Liver (tissue), 9 donors: ENCODE results near the gene IRF4. TPM values are rescaled to one million over a fixed set of nuclear protein-coding genes. Genes with fewer than 3 reads are reported as not detected.

Source experiments
- DNase-seq: peaks from one replicate; pipeline ENCODE4 v3.0.0-alpha.2; 2017; ENCODE audit warnings: low spot score
- H3K27ac ChIP-seq, 2 donors: one replicate each; pipeline ENCODE4 v1.7.0; 2013; ENCODE audit warnings: inconsistent platforms in 2 of 2, low read length in 2 of 2, control low read depth in 1 of 2, low read depth in 1 of 2, mild to moderate bottlenecking in 1 of 2
- H3K27me3 ChIP-seq, 4 donors: one replicate each; pipeline versions ENCODE4 v1.6.1 to v1.7.0; 2013; ENCODE audit warnings: low read length in 3 of 4, inconsistent platforms in 1 of 4, mild to moderate bottlenecking in 1 of 4, moderate library complexity in 1 of 4; ENCODE audit not compliant: control insufficient read depth in 4 of 4, insufficient read depth in 4 of 4
- H3K36me3 ChIP-seq, 4 donors: one replicate each; pipeline versions ENCODE4 v1.6.1 to v1.7.0; 2013; ENCODE audit warnings: low read length in 3 of 4, mild to moderate bottlenecking in 3 of 4, low read depth in 1 of 4, moderate library complexity in 1 of 4; ENCODE audit not compliant: control insufficient read depth in 4 of 4, insufficient read depth in 3 of 4
- H3K4me1 ChIP-seq, 4 donors: one replicate each; pipeline versions ENCODE4 v1.6.1 to v1.7.0; 2013; ENCODE audit warnings: low read length in 3 of 4, mild to moderate bottlenecking in 3 of 4, moderate library complexity in 1 of 4; ENCODE audit not compliant: control insufficient read depth in 4 of 4, insufficient read depth in 4 of 4
- H3K4me3 ChIP-seq, 3 donors: one replicate each; pipeline versions ENCODE4 v1.6.1 to v1.7.0; 2013; ENCODE audit warnings: low read length in 3 of 3, control low read depth in 1 of 3, low read depth in 1 of 3, mild to moderate bottlenecking in 1 of 3
- H3K9ac ChIP-seq, 2 donors: one replicate each; pipeline ENCODE4 v1.7.0; 2013; ENCODE audit warnings: low read length in 2 of 2, mild to moderate bottlenecking in 2 of 2, moderate library complexity in 2 of 2, control low read depth in 1 of 2, low read depth in 1 of 2
- H3K9me3 ChIP-seq, 4 donors: one replicate each; pipeline versions ENCODE4 v1.6.1 to v1.7.0; 2013; ENCODE audit warnings: low read length in 3 of 4; ENCODE audit not compliant: control insufficient read depth in 4 of 4
- ATF3 ChIP-seq: IDR thresholded peaks from 2 replicates; pipeline ENCODE4 v1.6.1; 2016; ENCODE audit warnings: antibody characterized with exemption
- CTCF ChIP-seq: fragments of 150-350 bp; IDR thresholded peaks from 2 replicates; pipeline ENCODE4 v1.5.1; 2017; ENCODE audit warnings: improper control_type of control experiment, low read depth, low read length; ENCODE audit not compliant: missing input control
- EGR1 ChIP-seq, 2 donors: IDR thresholded peaks; 2 replicates each; pipeline ENCODE4 v1.6.1; 2016 to 2018; ENCODE audit warnings: antibody characterized with exemption in 2 of 2, low read depth in 2 of 2
- FOXA2 ChIP-seq: IDR thresholded peaks from 2 replicates; pipeline ENCODE4 v1.6.1; 2016; ENCODE audit warnings: antibody characterized with exemption
- GABPA ChIP-seq, 2 donors: IDR thresholded peaks in 1 of 2; conservative IDR thresholded peaks in 1 of 2; 2 replicates each; pipeline ENCODE4 v1.6.1; 2016; ENCODE audit warnings: antibody characterized with exemption in 2 of 2, mild to moderate bottlenecking in 1 of 2, moderate library complexity in 1 of 2
- HNF4A ChIP-seq, 2 donors: conservative IDR thresholded peaks; 2 replicates each; pipeline ENCODE4 v1.6.1; 2016; ENCODE audit warnings: antibody characterized with exemption in 2 of 2, mild to moderate bottlenecking in 2 of 2
- HNF4G ChIP-seq: IDR thresholded peaks from 2 replicates; pipeline ENCODE4 v1.6.1; 2016; ENCODE audit warnings: antibody characterized with exemption
- JUND ChIP-seq, 2 donors: IDR thresholded peaks; 2 replicates each; pipeline ENCODE4 v1.6.1; 2016; ENCODE audit warnings: antibody characterized with exemption in 2 of 2
- NR2F2 ChIP-seq: IDR thresholded peaks from 2 replicates; pipeline ENCODE4 v1.6.1; 2016; ENCODE audit warnings: antibody characterized with exemption
- RAD21 ChIP-seq, 2 donors: IDR thresholded peaks; 2 replicates each; pipeline ENCODE4 v1.6.1; 2016; ENCODE audit warnings: antibody characterized with exemption in 2 of 2, mild to moderate bottlenecking in 2 of 2
- REST ChIP-seq: IDR thresholded peaks from 2 replicates; pipeline ENCODE4 v1.6.1; 2016; ENCODE audit warnings: antibody characterized with exemption, mild to moderate bottlenecking
- RXRA ChIP-seq, 2 donors: IDR thresholded peaks; 2 replicates each; pipeline ENCODE4 v1.6.1; 2017 to 2018; ENCODE audit warnings: antibody characterized with exemption in 2 of 2, mild to moderate bottlenecking in 1 of 2
- TAF1 ChIP-seq: conservative IDR thresholded peaks from 2 replicates; pipeline ENCODE4 v1.6.1; 2016; ENCODE audit warnings: antibody characterized with exemption, mild to moderate bottlenecking
- YY1 ChIP-seq: IDR thresholded peaks from 2 replicates; pipeline ENCODE4 v1.6.1; 2016; ENCODE audit warnings: antibody characterized with exemption, mild to moderate bottlenecking
- ZBTB33 ChIP-seq: IDR thresholded peaks from 2 replicates; pipeline ENCODE4 v1.6.1; 2016; ENCODE audit warnings: antibody characterized with exemption
- WGBS: extraction: QIAGEN DNeasy Blood & Tissue Kit; methylation state at CpG from one replicate; pipeline ENCODE4 v1.1.7; 2013; 5-methylcytosine and 5-hydroxymethylcytosine counted together
- polyA plus RNA-seq, 2 donors: library from polyadenylated mRNA; stranded (reverse) in 1 of 2; unstranded in 1 of 2; fragments of 200-250 nt in 1 of 2; fragments of >200 nt in 1 of 2; fragmentation: Nextera tagmentation in 1 of 2; extraction: Ambion mirVana in 1 of 2; gene quantifications; one replicate each; pipeline versions ENCODE4 v1.2.1 to v1.2.3, GENCODE V29; 2013 to 2015
- total RNA-seq, 2 donors: library from RNA; depleted of rRNA; stranded (reverse); fragments of >200 nt; gene quantifications; one replicate each; pipeline ENCODE4 v1.2.3, GENCODE V29; 2014
- donor health status: healthy.
- donor health status: healthy.
- donor health status: healthy.
- donor health status: healthy.
- donor health status: healthy.

Gene IRF4
- total and polyA plus RNA-seq, 4 donors: 0.68 to 1.6 (median 1.1) TPM

- no peak overlapping the region for H3K4me3 ChIP-seq
- no peaks in the 10 kb centered on the region for H3K27me3 ChIP-seq
- no peak overlapping the region for H3K9ac ChIP-seq
- H3K9me3 ChIP-seq: no peaks in the 10 kb centered on the region
- no peak for DNase-seq
- TF ChIP-seq YY1: no peak
- TF ChIP-seq ZBTB33: no peak
- TF ChIP-seq JUND (IDR thresholded peaks at IDR 0.05): no peak
- no peak for TF ChIP-seq REST
- TF ChIP-seq FOXA2: no peak
- TF ChIP-seq HNF4G: no peak
- no peak for TF ChIP-seq TAF1
- TF ChIP-seq NR2F2: no peak
- no peak for TF ChIP-seq RXRA (IDR thresholded peaks at IDR 0.05)
- no peak for TF ChIP-seq GABPA (IDR thresholded peaks at IDR 0.05 in 1 of 2, conservative IDR thresholded peaks at IDR 0.05 in 1 of 2)
- no peak for TF ChIP-seq CTCF
- no peak for TF ChIP-seq HNF4A (conservative IDR thresholded peaks at IDR 0.05)
- no peak for TF ChIP-seq EGR1 (IDR thresholded peaks at IDR 0.05; ENCODE audit: low read depth in 2 of 2)
- TF ChIP-seq ATF3: no peak
- TF ChIP-seq RAD21 (IDR thresholded peaks at IDR 0.05): no peak
- H3K36me3 ChIP-seq: peaks cover 6 to 18% (median 8%) of the 10 kb centered on the region in 4 donors
- WGBS: 94% methylated on average over 27 of the region's 27 CpGs
- no peaks in the 10 kb centered on the region for H3K4me1 ChIP-seq
- no peak overlapping the region for H3K27ac ChIP-seq
Measured at GRCh38 chr6:347951-348859, 43.3 kb upstream of the IRF4 start.
